Colon (tissue), 2 donors: ENCODE results near the gene SLC6A19.

Experiments used
- FAIRE-seq: peaks from 2 replicates; lab custom pipeline; 2012; peaks lifted over from hg19 to GRCh38; lab: Jason Lieb, UNC
- donor health status: control.
- donor health status: control.

The SLC6A19 gene

GRCh38 chr5:1166370-1166769, 35.0 kb upstream of the SLC6A19 start:
- FAIRE-seq, result no peak

- FAIRE-seq, result no peak
Measured at GRCh38 chr5:1167361-1167727, 34.1 kb upstream of the SLC6A19 start.

- FAIRE-seq, result no peak
Measured at GRCh38 chr5:1167728-1168709, 33.4 kb upstream of the SLC6A19 start.

- FAIRE-seq, result no peak
Measured at GRCh38 chr5:1168796-1169195, 32.6 kb upstream of the SLC6A19 start.

- FAIRE-seq, result no peak
Measured at GRCh38 chr5:1169211-1170115, 31.9 kb upstream of the SLC6A19 start.

- no peak for FAIRE-seq
Measured at GRCh38 chr5:1171340-1171941, 30.0 kb upstream of the SLC6A19 start.

- no peak for FAIRE-seq
Measured at GRCh38 chr5:1172007-1172581, 29.3 kb upstream of the SLC6A19 start.

- FAIRE-seq, result no peak
Measured at GRCh38 chr5:1172670-1173404, 28.6 kb upstream of the SLC6A19 start.

- no peak for FAIRE-seq
Measured at GRCh38 chr5:1173485-1174070, 27.8 kb upstream of the SLC6A19 start.

GRCh38 chr5:1174122-1174936, 27.1 kb upstream of the SLC6A19 start:
- FAIRE-seq, result no peak

GRCh38 chr5:1175015-1175414, 26.4 kb upstream of the SLC6A19 start:
- no peak for FAIRE-seq

GRCh38 chr5:1175801-1176472, 25.5 kb upstream of the SLC6A19 start:
- FAIRE-seq, result no peak

- no peak for FAIRE-seq
Measured at GRCh38 chr5:1176473-1177391, 24.7 kb upstream of the SLC6A19 start.

GRCh38 chr5:1177826-1178528, 23.4 kb upstream of the SLC6A19 start:
- FAIRE-seq, result no peak

GRCh38 chr5:1178529-1179382, 22.6 kb upstream of the SLC6A19 start:
- no peak for FAIRE-seq

GRCh38 chr5:1179383-1179715, 22.0 kb upstream of the SLC6A19 start:
- no peak for FAIRE-seq

GRCh38 chr5:1180096-1180495, 21.3 kb upstream of the SLC6A19 start:
- no peak for FAIRE-seq
